ENCODE data around the gene BFSP1.

The BFSP1 gene

GRCh38 chr20:17557675-17558006 lies 26.5 kb upstream of the BFSP1 start:
- Histone ChIP-seq H3K4me1 (ENCODE audit: control insufficient read depth in 1 of 2, insufficient read depth in 2 of 2, low read length in 2 of 2) (peaks cover 15% of the 10 kb centered on the region in 2 donors), H3K36me3 (ENCODE audit: control insufficient read depth in 1 of 2, insufficient read depth in 2 of 2, low read length in 2 of 2) (no peaks in the 10 kb centered on the region), H3K9ac (ENCODE audit: low read depth in 1 of 2, low read length in 2 of 2) (no peak overlapping the region), H3K9me3 (ENCODE audit: control insufficient read depth in 1 of 2, low read length in 2 of 2) (no peaks in the 10 kb centered on the region), H3K4me3 (ENCODE audit: low read depth in 1 of 2, low read length in 2 of 2) (peak overlapping the region in 1 of 2 donors; percentile 17), H3K27me3 (ENCODE audit: control insufficient read depth in 1 of 2, insufficient read depth in 2 of 2, low read length in 2 of 2) (peaks cover 0 to 2% of the 10 kb centered on the region in 2 donors), H3K27ac (ENCODE audit: low read depth, low read length) (peak overlapping the region; percentile 46)

GRCh38 chr20:17556837-17557674 lies 25.9 kb upstream of the BFSP1 start:
- H3K9ac ChIP-seq (ENCODE audit: low read depth in 1 of 2, low read length in 2 of 2) = no peak overlapping the region
- H3K36me3 ChIP-seq (ENCODE audit: control insufficient read depth in 1 of 2, insufficient read depth in 2 of 2, low read length in 2 of 2) = no peaks in the 10 kb centered on the region
- peaks cover 15% of the 10 kb centered on the region in 2 donors for H3K4me1 ChIP-seq (ENCODE audit: control insufficient read depth in 1 of 2, insufficient read depth in 2 of 2, low read length in 2 of 2)
- H3K27me3 ChIP-seq (ENCODE audit: control insufficient read depth in 1 of 2, insufficient read depth in 2 of 2, low read length in 2 of 2) = peaks cover 0 to 4% of the 10 kb centered on the region in 2 donors
- H3K27ac ChIP-seq (ENCODE audit: low read depth, low read length) = peak overlapping the region; percentile 46
- peak overlapping the region in 1 of 2 donors; percentile 17 for H3K4me3 ChIP-seq (ENCODE audit: low read depth in 1 of 2, low read length in 2 of 2)
- no peaks in the 10 kb centered on the region for H3K9me3 ChIP-seq (ENCODE audit: control insufficient read depth in 1 of 2, low read length in 2 of 2)

GRCh38 chr20:17555106-17555505 lies 23.9 kb upstream of the BFSP1 start:
- Histone ChIP-seq H3K9me3 (ENCODE audit: control insufficient read depth in 1 of 2, low read length in 2 of 2) (no peaks in the 10 kb centered on the region), H3K9ac (ENCODE audit: low read depth in 1 of 2, low read length in 2 of 2) (no peak overlapping the region), H3K27me3 (ENCODE audit: control insufficient read depth in 1 of 2, insufficient read depth in 2 of 2, low read length in 2 of 2) (peaks cover 0 to 4% of the 10 kb centered on the region in 2 donors), H3K4me3 (ENCODE audit: low read depth in 1 of 2, low read length in 2 of 2) (no peak overlapping the region), H3K36me3 (ENCODE audit: control insufficient read depth in 1 of 2, insufficient read depth in 2 of 2, low read length in 2 of 2) (no peaks in the 10 kb centered on the region), H3K4me1 (ENCODE audit: control insufficient read depth in 1 of 2, insufficient read depth in 2 of 2, low read length in 2 of 2) (peaks cover 15% of the 10 kb centered on the region in 2 donors), H3K27ac (ENCODE audit: low read depth, low read length) (no peak overlapping the region)

- H3K9ac ChIP-seq (ENCODE audit: low read depth in 1 of 2, low read length in 2 of 2) = no peak overlapping the region
- H3K4me3 ChIP-seq (ENCODE audit: low read depth in 1 of 2, low read length in 2 of 2) = no peak overlapping the region
- no peaks in the 10 kb centered on the region for H3K9me3 ChIP-seq (ENCODE audit: control insufficient read depth in 1 of 2, low read length in 2 of 2)
- peaks cover under 1 to 4% of the 10 kb centered on the region in 2 donors for H3K27me3 ChIP-seq (ENCODE audit: control insufficient read depth in 1 of 2, insufficient read depth in 2 of 2, low read length in 2 of 2)
- no peaks in the 10 kb centered on the region for H3K4me1 ChIP-seq (ENCODE audit: control insufficient read depth in 1 of 2, insufficient read depth in 2 of 2, low read length in 2 of 2)
- H3K36me3 ChIP-seq (ENCODE audit: control insufficient read depth in 1 of 2, insufficient read depth in 2 of 2, low read length in 2 of 2) = no peaks in the 10 kb centered on the region
- no peak overlapping the region for H3K27ac ChIP-seq (ENCODE audit: low read depth, low read length)
Measured at GRCh38 chr20:17549131-17549530, 18.0 kb upstream of the BFSP1 start.

- H3K27ac ChIP-seq (ENCODE audit: low read depth, low read length) = no peak overlapping the region
- no peaks in the 10 kb centered on the region for H3K9me3 ChIP-seq (ENCODE audit: control insufficient read depth in 1 of 2, low read length in 2 of 2)
- no peak overlapping the region for H3K9ac ChIP-seq (ENCODE audit: low read depth in 1 of 2, low read length in 2 of 2)
- peaks cover 0 to 4% of the 10 kb centered on the region in 2 donors for H3K27me3 ChIP-seq (ENCODE audit: control insufficient read depth in 1 of 2, insufficient read depth in 2 of 2, low read length in 2 of 2)
- H3K4me1 ChIP-seq (ENCODE audit: control insufficient read depth in 1 of 2, insufficient read depth in 2 of 2, low read length in 2 of 2) = no peaks in the 10 kb centered on the region
- no peaks in the 10 kb centered on the region for H3K36me3 ChIP-seq (ENCODE audit: control insufficient read depth in 1 of 2, insufficient read depth in 2 of 2, low read length in 2 of 2)
- H3K4me3 ChIP-seq (ENCODE audit: low read depth in 1 of 2, low read length in 2 of 2) = no peak overlapping the region
Measured at GRCh38 chr20:17545127-17545526, 13.9 kb upstream of the BFSP1 start.

- H3K27ac ChIP-seq (ENCODE audit: low read depth, low read length) = no peak overlapping the region
Measured at GRCh38 chr20:17543531-17544131, 12.5 kb upstream of the BFSP1 start.

GRCh38 chr20:17542993-17543412 lies 11.8 kb upstream of the BFSP1 start:
- no peak overlapping the region for H3K4me3 ChIP-seq (ENCODE audit: low read depth in 1 of 2, low read length in 2 of 2)

More at GRCh38 chr20:17543531-17544131, 12.5 kb upstream of the BFSP1 start:
- H3K9me3 ChIP-seq (ENCODE audit: control insufficient read depth in 1 of 2, low read length in 2 of 2) = no peaks in the 10 kb centered on the region
- H3K4me3 ChIP-seq (ENCODE audit: low read depth in 1 of 2, low read length in 2 of 2) = no peak overlapping the region
- H3K9ac ChIP-seq (ENCODE audit: low read depth in 1 of 2, low read length in 2 of 2) = no peak overlapping the region
- peaks cover 0 to 4% of the 10 kb centered on the region in 2 donors for H3K27me3 ChIP-seq (ENCODE audit: control insufficient read depth in 1 of 2, insufficient read depth in 2 of 2, low read length in 2 of 2)
- H3K36me3 ChIP-seq (ENCODE audit: control insufficient read depth in 1 of 2, insufficient read depth in 2 of 2, low read length in 2 of 2) = no peaks in the 10 kb centered on the region
- no peaks in the 10 kb centered on the region for H3K4me1 ChIP-seq (ENCODE audit: control insufficient read depth in 1 of 2, insufficient read depth in 2 of 2, low read length in 2 of 2)

GRCh38 chr20:17542481-17542880 lies 11.3 kb upstream of the BFSP1 start:
- Histone ChIP-seq H3K9me3 (ENCODE audit: control insufficient read depth in 1 of 2, low read length in 2 of 2) (no peaks in the 10 kb centered on the region), H3K27me3 (ENCODE audit: control insufficient read depth in 1 of 2, insufficient read depth in 2 of 2, low read length in 2 of 2) (peaks cover 0 to 4% of the 10 kb centered on the region in 2 donors), H3K4me1 (ENCODE audit: control insufficient read depth in 1 of 2, insufficient read depth in 2 of 2, low read length in 2 of 2) (no peaks in the 10 kb centered on the region), H3K27ac (ENCODE audit: low read depth, low read length) (no peak overlapping the region), H3K9ac (ENCODE audit: low read depth in 1 of 2, low read length in 2 of 2) (no peak overlapping the region), H3K4me3 (ENCODE audit: low read depth in 1 of 2, low read length in 2 of 2) (no peak overlapping the region), H3K36me3 (ENCODE audit: control insufficient read depth in 1 of 2, insufficient read depth in 2 of 2, low read length in 2 of 2) (no peaks in the 10 kb centered on the region)

More at GRCh38 chr20:17542993-17543412, 11.8 kb upstream of the BFSP1 start:
- no peaks in the 10 kb centered on the region for H3K9me3 ChIP-seq (ENCODE audit: control insufficient read depth in 1 of 2, low read length in 2 of 2)
- no peak overlapping the region for H3K27ac ChIP-seq (ENCODE audit: low read depth, low read length)
- H3K9ac ChIP-seq (ENCODE audit: low read depth in 1 of 2, low read length in 2 of 2) = no peak overlapping the region
- H3K36me3 ChIP-seq (ENCODE audit: control insufficient read depth in 1 of 2, insufficient read depth in 2 of 2, low read length in 2 of 2) = no peaks in the 10 kb centered on the region
- peaks cover 0 to 4% of the 10 kb centered on the region in 2 donors for H3K27me3 ChIP-seq (ENCODE audit: control insufficient read depth in 1 of 2, insufficient read depth in 2 of 2, low read length in 2 of 2)
- no peaks in the 10 kb centered on the region for H3K4me1 ChIP-seq (ENCODE audit: control insufficient read depth in 1 of 2, insufficient read depth in 2 of 2, low read length in 2 of 2)

GRCh38 chr20:17541996-17542395 lies 10.8 kb upstream of the BFSP1 start:
- Histone ChIP-seq H3K9me3 (ENCODE audit: control insufficient read depth in 1 of 2, low read length in 2 of 2) (no peaks in the 10 kb centered on the region), H3K4me1 (ENCODE audit: control insufficient read depth in 1 of 2, insufficient read depth in 2 of 2, low read length in 2 of 2) (no peaks in the 10 kb centered on the region), H3K27ac (ENCODE audit: low read depth, low read length) (no peak overlapping the region), H3K27me3 (ENCODE audit: control insufficient read depth in 1 of 2, insufficient read depth in 2 of 2, low read length in 2 of 2) (peaks cover 0 to 4% of the 10 kb centered on the region in 2 donors), H3K4me3 (ENCODE audit: low read depth in 1 of 2, low read length in 2 of 2) (no peak overlapping the region), H3K36me3 (ENCODE audit: control insufficient read depth in 1 of 2, insufficient read depth in 2 of 2, low read length in 2 of 2) (no peaks in the 10 kb centered on the region), H3K9ac (ENCODE audit: low read depth in 1 of 2, low read length in 2 of 2) (no peak overlapping the region)

- Histone ChIP-seq H3K27ac (ENCODE audit: low read depth, low read length) (no peak overlapping the region), H3K9ac (ENCODE audit: low read depth in 1 of 2, low read length in 2 of 2) (no peak overlapping the region), H3K4me1 (ENCODE audit: control insufficient read depth in 1 of 2, insufficient read depth in 2 of 2, low read length in 2 of 2) (no peaks in the 10 kb centered on the region), H3K27me3 (ENCODE audit: control insufficient read depth in 1 of 2, insufficient read depth in 2 of 2, low read length in 2 of 2) (peaks cover 0 to 4% of the 10 kb centered on the region in 2 donors), H3K4me3 (ENCODE audit: low read depth in 1 of 2, low read length in 2 of 2) (no peak overlapping the region), H3K9me3 (ENCODE audit: control insufficient read depth in 1 of 2, low read length in 2 of 2) (no peaks in the 10 kb centered on the region), H3K36me3 (ENCODE audit: control insufficient read depth in 1 of 2, insufficient read depth in 2 of 2, low read length in 2 of 2) (no peaks in the 10 kb centered on the region)
Measured at GRCh38 chr20:17541596-17541995, 10.4 kb upstream of the BFSP1 start.
